HG02610 (cell line): Measurements from ENCODE around the gene DTNBP1.

Source experiments
- ATAC-seq: cut with Tn5 transposase; IDR thresholded peaks from one replicate; pipeline ENCODE4 v1.9.1; 2021; ENCODE audit warnings: mild to moderate bottlenecking, moderate library complexity; ENCODE audit not compliant: unreplicated experiment

DTNBP1 gene

DNA sequence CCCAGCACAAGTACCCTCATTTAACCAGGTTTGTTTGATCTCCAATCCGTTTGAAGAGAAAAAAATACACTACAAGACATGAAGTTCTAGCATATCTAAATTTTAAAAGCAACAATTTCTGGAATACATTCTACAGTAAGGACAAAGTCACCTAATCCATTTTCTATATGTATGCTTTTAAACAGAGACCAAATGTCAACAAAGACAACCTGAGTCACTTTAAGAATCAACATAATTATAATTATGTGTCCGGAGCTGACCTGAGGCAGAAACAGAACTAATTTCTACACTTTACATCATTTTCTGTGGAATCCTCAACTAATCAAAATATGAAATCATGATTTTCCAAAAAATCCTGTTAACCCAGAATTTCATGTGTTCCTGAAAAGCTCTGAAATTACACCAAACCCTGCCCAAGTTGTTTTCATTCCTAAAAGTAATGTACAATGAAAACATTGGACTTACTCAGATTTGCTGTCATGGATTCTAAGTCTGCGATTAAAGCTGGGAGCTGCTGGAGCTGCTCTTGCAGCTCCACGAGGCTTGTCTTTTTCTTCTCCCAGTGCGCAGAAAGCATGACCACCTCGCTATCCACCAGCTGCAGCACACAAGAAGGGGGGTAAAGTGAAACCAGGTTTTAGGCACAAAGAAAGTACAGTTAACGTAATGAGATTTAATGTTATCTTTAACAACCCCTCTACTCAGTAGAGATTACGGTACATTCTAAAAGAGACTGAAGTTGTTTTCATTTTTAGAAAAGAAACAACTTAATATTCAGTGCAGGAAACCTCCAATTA, 35.8 kb downstream of the DTNBP1 start:
- no peak for ATAC-seq

DNA sequence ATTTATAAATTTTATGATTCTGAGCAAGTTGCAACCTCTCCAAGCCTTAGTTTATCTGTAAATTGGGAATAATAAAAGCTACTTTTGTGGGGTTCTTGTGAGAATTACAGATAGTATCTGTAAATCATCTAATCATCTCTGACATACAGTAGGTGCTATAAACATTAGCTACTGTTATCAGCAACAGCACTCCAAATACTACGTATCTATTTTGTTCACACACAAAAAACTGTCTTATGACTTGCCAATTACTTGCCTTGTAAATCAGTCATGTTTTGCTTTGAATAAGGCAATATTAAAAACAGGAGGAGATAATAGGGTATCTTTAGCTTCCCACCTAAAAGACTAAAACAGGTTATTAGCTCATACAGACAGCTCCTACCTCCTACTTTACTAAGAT, 36.7 kb downstream of the DTNBP1 start:
- ATAC-seq = no peak

DNA sequence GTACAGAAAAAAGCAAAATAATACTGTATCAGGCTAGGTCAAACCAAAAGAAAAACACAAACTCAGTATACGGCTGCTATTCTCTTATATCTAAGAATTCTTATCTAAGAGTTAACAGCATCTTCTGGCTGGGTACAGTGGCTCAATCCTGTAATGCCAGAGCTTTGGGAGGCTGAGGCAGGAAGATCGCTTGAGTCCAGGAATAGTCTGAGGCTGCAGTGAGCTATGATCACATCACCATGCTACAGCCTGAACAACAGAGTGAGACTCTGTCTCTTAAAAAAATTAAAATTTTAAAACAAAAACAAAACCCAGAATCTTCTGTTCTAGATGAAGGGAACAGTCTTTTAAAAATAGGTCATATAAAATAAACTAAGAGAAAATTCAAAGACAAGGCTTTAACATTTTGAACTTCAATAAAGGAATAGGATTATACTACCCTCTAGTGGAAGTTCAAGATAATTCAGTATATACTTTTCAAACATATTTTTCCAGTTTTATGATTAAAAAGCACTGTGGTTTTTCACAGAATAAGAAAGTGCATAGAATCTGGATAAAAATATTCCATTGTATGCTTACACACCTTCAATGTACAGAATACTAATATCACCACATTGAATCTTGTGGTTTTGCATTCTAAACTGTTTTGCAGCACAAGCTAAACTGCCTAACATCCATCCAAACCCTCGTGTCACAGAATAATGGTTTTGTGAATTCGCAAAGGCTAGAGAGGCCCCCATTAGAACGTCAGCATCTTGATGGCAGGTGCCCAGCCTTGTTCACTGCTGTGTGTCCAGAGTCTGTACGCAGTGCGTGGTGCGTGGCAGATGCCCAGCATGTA, 39.3 kb downstream of the DTNBP1 start:
- ATAC-seq = no peak

DNA sequence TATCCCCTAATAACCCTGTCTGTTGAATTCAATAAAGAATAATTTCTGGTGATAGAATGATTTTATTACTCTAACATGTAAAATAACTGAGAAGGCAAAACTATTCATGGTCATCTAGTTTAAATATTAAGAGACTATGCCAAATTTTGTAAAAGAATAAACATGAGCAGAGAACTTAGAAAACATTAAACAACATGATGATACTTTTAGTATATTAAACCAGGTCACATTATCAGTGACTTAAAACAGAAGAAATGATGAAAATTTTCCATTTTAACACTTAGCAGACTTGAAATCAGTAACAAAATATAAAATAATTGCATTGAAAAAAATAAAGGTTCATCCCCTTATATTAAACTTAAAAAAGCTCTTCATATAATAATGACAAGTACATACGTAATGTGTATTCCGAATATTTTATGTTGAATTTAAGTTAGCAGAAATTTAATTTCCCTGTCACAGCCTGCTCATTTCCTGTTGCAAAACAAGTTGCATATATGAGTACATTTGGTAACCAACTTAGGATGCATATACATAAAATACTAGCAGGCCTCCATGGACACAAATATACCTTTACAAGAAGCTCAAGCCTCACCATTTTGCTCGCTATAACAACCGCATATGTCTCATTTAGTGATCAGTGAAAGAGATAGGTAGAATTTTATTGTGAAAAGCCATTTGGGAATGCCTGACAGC, 40.6 kb downstream of the DTNBP1 start:
- ATAC-seq = no peak

DNA sequence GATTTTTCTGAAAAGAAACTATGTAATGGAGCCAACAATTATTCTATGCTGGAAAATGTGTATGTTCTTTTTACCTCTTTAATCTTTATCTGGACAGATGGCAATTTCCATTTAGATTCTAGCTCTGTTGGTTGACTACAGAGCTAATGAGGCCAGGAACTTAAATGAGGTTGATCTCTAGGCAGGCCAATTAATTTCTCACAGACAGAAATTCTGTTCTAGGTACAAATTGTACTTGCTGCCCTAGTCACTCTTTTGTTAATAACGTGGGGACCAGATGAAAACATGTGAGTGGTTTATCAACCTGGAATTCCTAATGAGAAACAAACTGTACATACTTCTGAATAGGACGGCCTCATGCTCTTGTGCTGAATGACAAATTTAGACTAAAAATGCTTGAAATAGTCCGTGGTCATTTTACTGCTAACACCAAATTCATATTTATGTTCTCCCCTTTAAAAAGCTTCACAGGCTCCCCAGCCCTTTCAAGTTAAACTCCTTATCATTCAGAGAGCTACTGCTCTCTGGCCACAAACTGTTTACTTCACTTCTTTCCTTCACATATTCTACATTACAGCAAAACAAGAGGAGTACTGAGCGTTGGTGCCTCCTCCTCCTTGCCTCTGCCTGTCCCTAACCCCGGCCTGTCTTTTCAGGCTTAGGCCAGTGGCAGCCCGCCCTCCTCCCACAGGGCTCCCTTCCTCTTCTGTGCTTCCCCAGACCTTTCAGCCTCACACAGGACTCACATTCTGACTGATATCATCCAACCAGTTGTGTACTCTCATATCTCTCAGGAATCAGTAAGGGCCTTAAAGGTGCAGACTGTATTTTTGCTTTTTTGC, 41.4 kb downstream of the DTNBP1 start:
- ATAC-seq = peak; percentile 99

DNA sequence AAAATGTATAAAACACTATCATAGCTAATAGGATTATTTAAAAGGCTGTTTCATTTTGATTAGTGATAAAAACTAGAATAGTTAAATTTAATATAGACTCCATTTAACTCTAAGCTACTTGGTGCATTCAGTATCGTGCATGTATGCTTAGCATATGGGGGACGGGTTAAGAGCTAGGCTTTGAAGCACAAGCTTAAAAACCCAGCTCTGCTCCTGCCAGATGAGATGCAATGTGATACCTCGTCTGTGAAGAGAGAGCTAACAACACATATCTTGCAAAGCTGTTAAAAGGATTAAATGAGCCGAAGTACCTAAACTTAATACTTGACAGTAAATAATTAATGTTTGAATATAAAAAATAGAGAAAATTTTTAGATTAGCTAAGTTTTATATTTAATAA, 42.2 kb downstream of the DTNBP1 start:
- ATAC-seq = no peak

DNA sequence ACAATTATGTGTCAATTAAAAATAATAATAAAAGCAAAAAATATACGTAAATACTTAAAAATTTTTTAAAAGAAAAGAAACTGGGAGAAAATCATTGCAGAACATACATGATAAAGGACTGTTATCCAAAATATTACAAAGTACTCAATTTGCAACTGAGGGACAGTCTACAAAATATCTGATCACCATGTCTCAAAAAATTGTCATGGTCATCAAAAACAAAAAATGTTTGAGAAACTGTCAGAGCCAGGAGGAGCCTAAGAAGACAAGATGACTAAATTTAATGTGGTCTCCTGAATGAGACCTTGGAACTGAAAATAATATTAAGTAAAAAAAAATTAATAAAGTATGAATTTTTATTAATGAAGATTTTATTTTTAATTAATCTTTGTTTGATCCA, 43.5 kb downstream of the DTNBP1 start:
- no peak for ATAC-seq

DNA sequence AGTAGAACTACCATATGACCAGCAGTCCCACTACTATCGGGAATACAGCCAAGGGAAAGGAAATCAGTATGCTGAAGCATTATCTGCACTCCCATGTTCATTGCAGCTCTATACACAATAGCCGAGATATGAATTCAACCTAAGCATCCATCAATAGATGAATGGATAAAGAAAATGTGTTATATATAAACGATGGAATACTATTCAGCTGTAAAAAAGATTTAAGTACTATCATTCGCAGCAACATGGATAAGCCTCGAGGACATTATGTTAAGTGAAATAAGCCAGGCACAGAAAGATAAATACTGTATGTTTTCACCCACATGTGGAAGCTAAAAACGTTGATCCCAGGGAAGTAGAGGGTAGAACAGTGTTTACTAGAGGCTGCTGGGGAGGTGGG, 44.1 kb downstream of the DTNBP1 start:
- ATAC-seq = no peak

DNA sequence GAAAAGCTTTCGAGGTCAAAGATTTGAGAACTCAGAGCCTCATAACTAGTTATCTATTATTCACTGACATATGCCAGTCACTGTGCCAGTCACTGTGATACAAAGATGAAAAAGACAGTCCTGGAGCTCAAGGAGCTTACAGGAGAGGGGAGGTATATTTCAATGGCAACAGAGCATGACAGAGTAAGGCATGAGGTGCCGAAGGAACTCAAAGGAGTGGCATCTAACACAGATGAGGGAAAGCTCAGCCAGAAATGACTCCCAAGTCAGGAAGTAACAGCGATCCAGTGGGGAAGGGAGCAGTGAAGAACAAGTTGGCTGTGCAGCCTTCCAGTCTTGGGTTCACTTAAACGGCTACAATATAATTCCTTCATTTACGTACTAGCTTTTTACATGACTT, 46.6 kb downstream of the DTNBP1 start:
- ATAC-seq = no peak

DNA sequence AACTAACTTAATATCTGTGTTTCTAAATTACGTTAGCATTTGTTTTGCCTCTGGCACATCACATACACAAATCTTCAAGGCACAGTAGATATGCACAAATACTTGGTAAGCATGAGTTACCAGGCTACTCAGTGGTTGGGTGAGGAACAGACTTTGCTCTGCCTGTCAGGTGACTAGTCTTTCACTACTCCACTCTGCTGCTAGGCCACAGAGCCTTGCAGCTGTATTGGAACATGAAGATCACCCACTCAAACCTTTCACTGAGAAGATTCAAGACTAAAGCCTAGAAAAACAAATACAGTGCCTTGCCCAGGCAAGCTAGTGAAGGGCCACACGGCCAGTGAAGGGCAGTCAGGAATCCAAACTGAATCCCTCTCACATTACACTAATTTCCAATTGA, 47.0 kb downstream of the DTNBP1 start:
- ATAC-seq = no peak

DNA sequence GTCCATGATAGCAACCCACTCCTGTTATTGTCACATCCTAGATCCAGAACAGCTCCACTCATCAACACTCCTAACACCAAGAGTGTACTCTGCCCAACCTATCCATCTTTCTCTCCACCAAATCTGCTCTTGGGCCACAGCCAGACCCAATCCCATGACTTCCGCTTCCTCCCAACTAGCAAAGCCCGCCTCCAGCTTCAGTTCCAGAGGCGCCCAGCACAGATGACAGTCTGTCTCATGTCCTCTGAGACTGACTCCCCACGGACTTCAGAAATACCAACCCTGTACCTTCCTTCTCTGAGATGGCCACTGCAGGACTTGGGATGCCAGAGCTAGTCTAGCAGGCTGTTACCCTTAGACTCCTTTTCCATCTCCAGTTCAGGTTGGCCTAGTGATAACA, 48.6 kb downstream of the DTNBP1 start:
- no peak for ATAC-seq

DNA sequence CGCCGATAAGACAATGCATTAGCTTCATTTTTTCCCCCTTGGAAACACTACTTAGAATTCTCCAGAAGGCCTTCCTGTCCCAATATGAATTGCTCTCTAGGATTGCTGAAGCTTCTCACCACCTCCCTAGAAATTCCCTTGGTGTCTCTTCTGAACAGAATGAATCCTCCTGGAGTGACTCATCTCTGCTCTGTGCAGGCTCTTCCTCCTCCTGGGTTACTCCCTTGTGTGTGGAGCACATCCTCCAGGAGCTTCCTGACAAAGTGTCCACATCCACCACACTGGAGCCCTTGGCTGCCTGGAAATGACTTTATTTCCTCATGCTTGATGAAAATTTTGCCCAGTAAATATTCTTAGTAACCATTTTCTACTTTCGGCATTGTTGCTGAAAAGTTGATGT, 54.4 kb downstream of the DTNBP1 start:
- no peak for ATAC-seq

DNA sequence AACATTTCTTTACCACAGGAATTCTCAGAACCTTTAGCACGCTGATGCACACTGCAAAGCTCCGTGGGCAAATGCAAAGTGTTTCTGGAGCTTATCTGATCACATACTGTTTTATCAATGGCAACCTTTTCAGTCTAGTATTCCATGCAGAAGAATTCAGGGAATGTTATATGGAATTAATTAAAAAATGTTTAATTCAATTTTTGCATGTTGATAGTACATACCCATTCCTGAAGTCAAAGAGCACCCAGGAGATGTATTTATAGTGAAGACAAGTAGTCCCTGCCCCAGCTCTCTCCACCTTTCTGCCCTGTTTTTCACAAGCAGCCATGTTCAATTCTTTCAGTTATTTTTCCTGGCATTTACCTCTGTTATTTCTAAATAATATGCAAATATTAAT, 55.2 kb downstream of the DTNBP1 start:
- ATAC-seq = no peak

DNA sequence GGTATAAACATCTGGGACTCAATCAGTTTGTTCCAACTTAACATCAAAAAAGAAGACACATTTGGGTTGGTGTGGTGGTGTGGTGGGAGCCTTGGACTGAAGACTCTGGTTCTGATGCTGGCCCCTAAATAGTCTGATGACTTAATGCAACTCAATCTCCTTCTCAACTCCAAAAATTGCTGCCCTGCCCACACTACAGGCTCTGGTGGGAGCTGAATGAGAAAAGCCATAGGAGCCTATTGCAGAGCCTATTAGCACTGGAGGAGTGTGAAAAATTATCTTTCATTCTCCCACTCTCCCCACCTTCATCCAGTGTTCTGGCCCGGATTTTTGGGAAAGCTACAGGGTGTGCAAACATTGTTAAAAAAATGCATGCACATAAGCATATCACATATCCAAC, 56.5 kb downstream of the DTNBP1 start:
- ATAC-seq = no peak

DNA sequence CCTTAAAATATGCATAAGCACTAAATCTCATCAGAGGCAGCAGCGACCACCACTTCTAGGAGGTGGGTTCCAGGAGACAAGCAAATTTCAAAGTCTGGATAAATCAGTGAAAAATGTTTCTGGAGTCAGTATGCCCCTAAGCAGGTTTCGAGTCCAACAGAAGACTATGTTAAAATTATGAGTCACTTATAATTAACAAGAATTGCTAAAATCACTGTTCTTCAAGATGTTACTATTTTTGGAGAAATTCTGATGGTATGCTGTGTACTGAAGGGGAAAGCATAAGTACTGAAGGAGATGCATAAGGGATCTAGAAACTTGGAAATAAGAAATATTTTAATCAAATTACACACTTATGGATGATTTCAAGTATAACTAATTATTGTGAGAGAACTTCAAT, 58.0 kb downstream of the DTNBP1 start:
- ATAC-seq = no peak

DNA sequence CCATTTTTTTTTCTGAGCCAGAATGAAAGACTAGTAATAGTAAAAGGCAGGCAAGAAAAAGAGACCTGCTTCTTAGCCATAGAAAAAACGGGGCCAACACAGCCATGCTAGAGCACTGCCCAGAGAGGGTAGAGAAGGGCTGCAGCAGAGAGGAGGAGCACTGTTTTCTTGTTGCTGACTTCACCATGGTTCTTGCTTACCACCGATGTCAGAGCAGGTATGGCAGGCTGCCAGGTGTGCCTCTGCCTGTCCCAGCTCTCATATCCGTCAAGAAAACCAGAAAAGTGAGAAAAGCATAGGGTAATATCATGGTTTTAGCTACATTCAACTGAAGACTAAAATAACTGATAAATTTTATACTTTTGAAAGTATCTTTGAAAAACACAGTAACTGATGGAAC, 60.7 kb downstream of the DTNBP1 start:
- no peak for ATAC-seq

DNA sequence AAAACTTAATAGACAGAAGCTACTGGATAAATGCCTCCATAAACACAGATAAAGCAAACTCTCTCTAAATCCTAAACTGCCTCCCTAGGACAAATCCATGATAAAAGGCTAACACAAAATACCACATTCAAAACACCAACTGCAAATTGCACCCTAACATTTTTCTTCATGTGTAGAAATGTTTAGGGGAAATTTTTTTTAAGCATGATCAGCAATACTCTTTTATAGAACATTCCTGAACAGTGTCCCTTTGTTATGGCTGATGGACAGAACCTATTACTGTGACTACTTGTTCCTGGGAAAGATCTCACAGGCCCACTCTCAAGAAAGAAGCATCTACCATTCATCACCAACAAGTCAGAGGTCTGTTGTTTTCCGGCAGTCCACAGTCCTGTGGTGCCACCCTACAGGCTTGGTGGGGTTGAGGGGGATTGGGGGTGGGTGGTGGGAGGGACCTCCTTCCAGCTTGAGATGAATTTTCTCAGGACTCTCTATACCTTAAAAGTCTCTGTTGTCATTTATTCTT, 64.5 kb downstream of the DTNBP1 start:
- no peak for ATAC-seq

DNA sequence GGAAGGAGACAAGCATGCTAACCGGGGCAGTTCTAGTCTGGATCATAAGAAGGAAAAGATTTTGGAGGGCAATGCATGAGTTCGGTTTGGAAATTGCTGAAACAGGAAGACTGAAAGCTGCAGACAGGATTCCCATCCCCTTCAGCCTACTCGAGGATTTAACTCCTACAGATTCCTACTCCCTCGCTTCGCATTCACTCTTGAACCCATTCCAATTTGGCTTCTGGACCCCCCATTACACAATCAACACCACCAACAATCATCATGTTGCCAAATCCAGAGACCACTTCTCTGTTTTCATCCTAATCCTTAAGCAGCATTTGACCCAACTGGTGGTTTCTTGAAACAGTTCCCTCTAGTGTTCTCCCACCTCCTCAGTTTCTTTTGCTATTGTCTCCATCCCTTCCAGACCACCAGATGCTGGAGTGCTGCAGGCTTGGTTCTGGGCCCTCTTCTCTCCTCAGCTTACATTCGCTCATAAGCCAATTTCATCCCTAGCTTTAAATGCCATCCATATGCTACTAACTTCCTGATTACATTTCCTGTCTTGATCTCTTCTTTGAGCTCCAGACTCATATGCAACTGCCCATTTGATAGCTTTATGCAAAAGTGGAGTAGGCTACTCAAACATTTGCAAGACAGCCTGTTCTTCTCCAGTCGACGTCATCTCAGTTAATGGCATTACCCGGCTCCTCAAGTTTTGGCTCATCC, 66.5 kb downstream of the DTNBP1 start:
- no peak for ATAC-seq

DNA sequence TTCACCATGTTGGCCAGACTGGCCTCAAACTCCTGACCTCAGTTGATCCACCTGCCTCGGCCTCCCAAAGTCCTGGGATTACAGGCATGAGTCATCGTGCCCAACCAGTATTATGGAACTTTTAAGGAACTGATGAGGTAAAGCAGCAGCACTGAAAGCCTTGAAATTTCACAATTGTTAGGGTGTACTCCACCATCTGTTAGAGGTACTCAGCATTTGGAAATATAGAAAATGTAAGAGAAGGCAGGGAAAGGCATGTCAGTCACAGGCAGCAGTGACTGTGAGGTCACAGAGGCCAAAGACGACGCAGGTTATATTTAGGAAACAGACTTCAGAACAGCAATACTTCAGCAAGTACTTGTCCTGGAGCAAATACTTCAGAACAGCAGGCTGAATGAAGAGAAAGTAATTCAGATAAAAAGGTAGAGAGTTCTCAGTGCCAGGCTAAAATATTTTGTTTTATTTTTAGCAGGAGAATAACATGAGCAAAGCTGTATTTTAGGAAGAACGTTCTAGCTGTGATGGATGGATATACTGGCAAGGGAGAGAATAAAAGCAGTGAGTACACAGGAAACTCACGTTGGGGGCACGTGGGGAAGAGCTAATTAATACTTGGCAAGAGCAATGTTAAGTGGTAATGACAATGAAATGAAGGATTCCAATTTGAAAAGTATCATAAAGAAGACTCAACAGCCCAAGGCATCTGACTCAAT, 67.2 kb downstream of the DTNBP1 start:
- ATAC-seq = no peak
